ENCODE measurements around the gene TLR10.
"Not testable (repeated sequence)": the region's sequence is repeated elsewhere in the genome, so short reads cannot be mapped to it uniquely, and the experiment has no call there.

Gene TLR10

GRCh38 chr4:38775326-38775725, 7.5 kb downstream of the TLR10 start:
- no peaks in the 10 kb centered on the region for H3K79me2 ChIP-seq
- no peaks in the 10 kb centered on the region for H3K36me3 ChIP-seq (ENCODE audit: control insufficient read depth, insufficient read depth, low read length)
- no peaks in the 10 kb centered on the region for H3K4me1 ChIP-seq
- no peak for TF ChIP-seq CTCF (IDR thresholded peaks at IDR 0.05)
- no peaks in the 10 kb centered on the region for H3K27me3 ChIP-seq (ENCODE audit: control insufficient read depth, insufficient read depth, low read length)
- H2AFZ ChIP-seq: no peak overlapping the region
- no peak overlapping the region for H3K4me2 ChIP-seq (ENCODE audit: low read length)
- no peaks in the 10 kb centered on the region for H3K9me3 ChIP-seq (ENCODE audit: control insufficient read depth, low read length)
- no peak overlapping the region for H3K4me3 ChIP-seq (ENCODE audit: low read depth, low read length)
- no peak overlapping the region for H3K9ac ChIP-seq
- H3K27ac ChIP-seq: no peak overlapping the region

- no peak overlapping the region for H3K4me3 ChIP-seq (ENCODE audit: low read depth, low read length)
- no peak overlapping the region for H2AFZ ChIP-seq
- no peak overlapping the region for H3K27ac ChIP-seq
- H3K79me2 ChIP-seq: no peaks in the 10 kb centered on the region
- H3K4me1 ChIP-seq: no peaks in the 10 kb centered on the region
- H3K9ac ChIP-seq: no peak overlapping the region
- no peaks in the 10 kb centered on the region for H3K36me3 ChIP-seq (ENCODE audit: control insufficient read depth, insufficient read depth, low read length)
- no peak overlapping the region for H3K4me2 ChIP-seq (ENCODE audit: low read length)
- H3K9me3 ChIP-seq (ENCODE audit: control insufficient read depth, low read length): no peaks in the 10 kb centered on the region
- H3K27me3 ChIP-seq (ENCODE audit: control insufficient read depth, insufficient read depth, low read length): no peaks in the 10 kb centered on the region
- no peak for TF ChIP-seq CTCF (IDR thresholded peaks at IDR 0.05)
Measured at GRCh38 chr4:38774181-38774955, 8.4 kb downstream of the TLR10 start.

GRCh38 chr4:38770281-38770680, 12.5 kb downstream of the TLR10 start:
- not testable (repeated sequence) for H3K4me1 ChIP-seq; H3K36me3 ChIP-seq (ENCODE audit: control insufficient read depth, insufficient read depth, low read length); H3K27me3 ChIP-seq (ENCODE audit: control insufficient read depth, insufficient read depth, low read length); H3K4me2 ChIP-seq (ENCODE audit: low read length); H3K4me3 ChIP-seq (ENCODE audit: low read depth, low read length); H3K27ac ChIP-seq; H3K9ac ChIP-seq; H3K79me2 ChIP-seq; H2AFZ ChIP-seq; H3K9me3 ChIP-seq (ENCODE audit: control insufficient read depth, low read length)

- TF ChIP-seq CTCF (IDR thresholded peaks at IDR 0.05): no peak
- Histone ChIP-seq H3K4me3 (ENCODE audit: low read depth, low read length) (no peak overlapping the region), H3K79me2 (no peaks in the 10 kb centered on the region), H3K36me3 (ENCODE audit: control insufficient read depth, insufficient read depth, low read length) (no peaks in the 10 kb centered on the region), H3K4me1 (no peaks in the 10 kb centered on the region), H3K9ac (no peak overlapping the region), H2AFZ (no peak overlapping the region), H3K27ac (no peak overlapping the region), H3K4me2 (ENCODE audit: low read length) (no peak overlapping the region), H3K27me3 (ENCODE audit: control insufficient read depth, insufficient read depth, low read length) (no peaks in the 10 kb centered on the region), H3K9me3 (ENCODE audit: control insufficient read depth, low read length) (no peaks in the 10 kb centered on the region)
Measured at GRCh38 chr4:38769857-38770256, 12.9 kb downstream of the TLR10 start.

GRCh38 chr4:38769441-38769840, 13.3 kb downstream of the TLR10 start:
- Histone ChIP-seq H3K9ac (no peak overlapping the region), H3K27ac (no peak overlapping the region), H3K27me3 (ENCODE audit: control insufficient read depth, insufficient read depth, low read length) (no peaks in the 10 kb centered on the region)

More at GRCh38 chr4:38769441-38769840, 13.3 kb downstream of the TLR10 start:
- no peaks in the 10 kb centered on the region for H3K36me3 ChIP-seq (ENCODE audit: control insufficient read depth, insufficient read depth, low read length)
- no peak overlapping the region for H2AFZ ChIP-seq
- H3K4me3 ChIP-seq (ENCODE audit: low read depth, low read length): no peak overlapping the region
- no peaks in the 10 kb centered on the region for H3K4me1 ChIP-seq
- no peaks in the 10 kb centered on the region for H3K9me3 ChIP-seq (ENCODE audit: control insufficient read depth, low read length)
- no peaks in the 10 kb centered on the region for H3K79me2 ChIP-seq
- no peak overlapping the region for H3K4me2 ChIP-seq (ENCODE audit: low read length)
- no peak for TF ChIP-seq CTCF (IDR thresholded peaks at IDR 0.05)

Data from parathyroid adenoma (tissue), 2 donors.